GM18868 (cell line): ENCODE results near the gene PLD1.
A peak's percentile ranks its signal among the peaks of the same experiment; 100 is the strongest.
"Not testable (repeated sequence)": the region's sequence is repeated elsewhere in the genome, so short reads cannot be mapped to it uniquely, and the experiment has no call there.

ENCODE experiments used
- ATAC-seq: cut with Tn5 transposase; IDR thresholded peaks from one replicate; pipeline ENCODE4 v1.9.1; 2021; ENCODE audit warnings: mild to moderate bottlenecking, moderate library complexity; ENCODE audit not compliant: unreplicated experiment

Gene PLD1

GRCh38 chr3:171566803-171567422 lies 243.4 kb downstream of the PLD1 start:
- peak; percentile 51 for ATAC-seq

GRCh38 chr3:171565481-171566058 lies 244.7 kb downstream of the PLD1 start:
- no peak for ATAC-seq

GRCh38 chr3:171564748-171565480 lies 245.4 kb downstream of the PLD1 start:
- ATAC-seq = no peak

- no peak for ATAC-seq
These were observed 247.0 kb downstream of the PLD1 start for GRCh38 chr3:171563298-171563697.

- ATAC-seq = not testable (repeated sequence)
These were observed 247.8 kb downstream of the PLD1 start for GRCh38 chr3:171562459-171562858.

- no peak for ATAC-seq
These were observed 248.5 kb downstream of the PLD1 start for GRCh38 chr3:171561596-171562323.

- no peak for ATAC-seq
These were observed 250.7 kb downstream of the PLD1 start for GRCh38 chr3:171559586-171559985.

GRCh38 chr3:171558188-171558696 lies 252.0 kb downstream of the PLD1 start:
- ATAC-seq = no peak

- no peak for ATAC-seq
These were observed 253.1 kb downstream of the PLD1 start for GRCh38 chr3:171557173-171557572.

GRCh38 chr3:171556574-171557145 lies 253.6 kb downstream of the PLD1 start:
- no peak for ATAC-seq

GRCh38 chr3:171556148-171556547 lies 254.1 kb downstream of the PLD1 start:
- no peak for ATAC-seq

GRCh38 chr3:171553086-171553485 lies 257.2 kb downstream of the PLD1 start:
- no peak for ATAC-seq

GRCh38 chr3:171552531-171552930 lies 257.8 kb downstream of the PLD1 start:
- no peak for ATAC-seq

- ATAC-seq = no peak
These were observed 259.0 kb downstream of the PLD1 start for GRCh38 chr3:171551296-171551695.
